GM18508 (cell line): ENCODE data around the gene CNBP.
"Not testable (repeated sequence)": the region's sequence is repeated elsewhere in the genome, so short reads cannot be mapped to it uniquely, and the experiment has no call there.

ENCODE experiments used
- ATAC-seq: cut with Tn5 transposase; IDR thresholded peaks from one replicate; pipeline ENCODE4 v1.9.1; 2021; ENCODE audit warnings: moderate number of reproducible peaks; ENCODE audit not compliant: insufficient read depth, unreplicated experiment

Gene CNBP

DNA sequence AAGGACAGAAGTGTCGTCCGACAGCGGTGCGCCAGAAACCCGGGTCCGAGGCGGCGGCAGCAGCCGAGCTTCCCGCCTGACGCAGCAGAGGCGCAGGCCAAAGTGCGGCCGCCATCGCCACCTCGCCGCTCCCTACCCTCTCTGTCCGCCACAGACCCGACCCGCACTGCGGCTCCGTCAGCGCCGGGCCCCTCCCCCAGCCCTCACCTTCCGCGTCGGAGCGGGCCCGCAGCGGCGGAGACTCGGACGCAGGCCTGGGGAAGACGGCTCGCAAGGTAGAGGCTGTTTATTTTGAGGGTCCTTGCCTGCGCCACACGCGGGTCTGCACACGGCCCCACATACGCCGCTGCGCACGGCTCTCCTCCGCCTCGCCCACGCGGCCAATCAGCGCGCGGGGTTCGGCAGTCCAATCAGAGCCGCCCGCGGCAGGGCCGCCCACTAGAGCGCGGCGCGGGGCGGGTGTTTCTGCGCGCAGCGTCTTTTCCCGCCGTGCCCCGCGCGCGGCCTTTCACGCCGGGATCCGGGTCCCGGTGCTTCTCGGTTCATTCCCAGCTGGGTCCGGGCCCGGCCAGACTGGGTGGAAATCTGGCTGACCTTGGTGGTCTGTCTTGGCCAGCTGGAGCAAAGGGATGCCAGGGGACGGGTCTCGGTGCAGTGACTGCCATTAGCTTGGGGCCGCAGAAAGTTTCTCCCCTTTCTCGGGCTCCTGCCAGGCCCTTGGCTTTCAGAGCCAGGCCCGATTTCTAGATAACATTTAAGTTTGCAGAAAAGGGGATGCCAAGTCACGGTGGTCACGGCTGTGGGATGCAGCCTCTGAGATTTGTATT is at the start of gene CNBP:
TSS of gene CNBP (minus strand) at position 328 of the 827 bp plus-strand sequence. CDS start 12,139 bp downstream, outside the sequence.
- ATAC-seq = peak; percentile 54

DNA sequence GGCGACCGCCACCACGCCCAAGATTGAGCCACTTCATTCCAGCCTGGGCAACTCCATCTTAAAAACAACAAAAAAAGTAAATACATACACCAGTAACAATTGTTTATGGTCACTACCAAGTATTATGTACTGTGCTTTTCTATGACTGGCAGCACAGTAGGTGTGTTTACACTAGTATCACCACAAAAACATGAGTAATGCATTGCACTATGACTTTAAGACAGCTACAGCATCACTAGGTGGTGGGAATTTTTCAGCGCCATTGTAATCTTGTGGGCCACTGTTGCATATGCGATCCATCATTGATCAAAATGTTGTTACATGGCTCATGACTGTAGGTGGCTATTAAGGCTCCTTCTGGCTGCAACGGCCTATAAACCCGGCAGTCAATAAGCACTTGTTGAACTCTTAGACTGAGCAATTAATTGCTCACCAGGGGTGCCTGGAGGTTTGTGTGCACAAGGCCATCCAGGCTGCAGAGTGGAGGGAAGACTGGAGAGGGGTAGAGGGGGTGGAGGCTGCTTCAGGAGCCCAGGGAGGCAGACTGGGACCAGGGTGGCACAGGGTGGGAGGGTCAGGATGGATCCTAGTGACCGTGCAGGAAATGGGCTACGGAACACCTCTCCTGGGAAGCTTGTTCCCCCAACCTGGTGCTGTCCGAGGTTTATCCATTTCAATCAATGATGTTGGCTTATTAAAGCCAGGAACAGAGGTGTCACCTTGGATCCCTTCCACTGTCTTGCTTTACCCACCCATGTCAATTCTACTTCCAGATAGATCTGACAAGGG is 47.8 kb upstream of the CNBP start:
- ATAC-seq = no peak

DNA sequence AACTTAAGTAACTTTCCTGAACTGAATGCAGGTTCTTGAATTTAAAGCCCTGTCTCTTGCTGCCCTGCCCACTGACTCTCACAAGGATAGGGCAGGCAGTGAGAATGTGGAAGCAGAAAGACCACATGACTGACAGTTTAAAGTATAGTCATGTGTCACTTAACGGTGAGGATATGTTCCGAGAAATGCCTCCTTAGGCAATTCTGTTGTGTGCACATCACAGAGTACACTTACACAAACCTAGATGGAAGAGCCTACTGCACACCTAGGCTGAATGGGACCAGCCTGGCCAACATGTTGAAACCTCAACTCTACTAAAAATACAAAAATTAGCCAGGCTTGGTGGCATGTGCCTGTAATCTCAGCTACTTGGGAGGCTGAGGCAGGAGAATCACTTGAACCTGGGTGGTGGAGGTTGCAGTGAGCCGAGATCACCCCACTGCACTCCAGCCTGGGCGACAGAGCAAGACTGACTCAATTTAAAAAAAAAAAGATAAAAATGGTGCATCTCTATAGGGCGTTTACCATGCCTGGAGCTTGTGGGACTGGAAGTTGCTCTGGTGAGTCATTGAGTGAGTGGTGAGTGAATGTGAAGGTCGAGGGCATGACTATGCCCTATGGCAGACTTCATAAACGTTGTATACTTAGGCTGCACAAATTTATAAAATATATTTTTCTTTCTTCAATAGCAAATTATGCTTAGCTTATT is 46.8 kb upstream of the CNBP start:
- ATAC-seq = no peak

DNA sequence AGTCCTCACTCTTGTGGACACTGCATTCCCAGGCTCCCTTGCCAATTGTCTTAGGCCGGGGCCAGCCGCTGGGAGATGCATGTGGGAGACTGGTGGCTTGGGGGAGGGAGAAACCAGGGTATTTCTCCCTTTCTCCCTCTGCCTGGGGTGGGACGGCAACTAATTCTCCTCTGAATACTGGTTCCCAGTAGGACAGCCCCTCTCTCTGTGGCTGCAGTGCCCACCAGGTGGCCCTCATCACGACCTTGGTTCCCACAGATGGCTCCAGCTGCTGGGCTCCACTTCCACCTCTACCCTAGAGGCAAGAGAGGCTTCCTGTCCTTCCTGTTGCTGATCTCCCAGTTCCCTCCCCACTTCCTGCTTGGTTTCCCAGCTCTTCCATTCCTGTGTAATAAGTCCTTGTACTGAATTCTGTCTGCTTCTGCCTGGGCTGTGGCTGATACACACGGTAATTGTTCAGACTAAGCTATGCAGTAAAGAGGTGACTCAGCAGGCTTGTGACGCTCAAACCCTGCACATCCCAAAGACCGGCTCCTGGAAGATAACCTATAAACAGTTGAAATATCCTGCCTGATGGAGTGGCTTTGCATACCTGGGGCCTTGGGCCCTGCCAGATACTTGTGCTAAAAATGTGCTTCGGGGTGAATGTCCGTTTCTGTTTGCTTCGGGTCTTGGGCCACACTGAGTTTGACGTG is 45.3 kb upstream of the CNBP start:
- ATAC-seq = no peak

DNA sequence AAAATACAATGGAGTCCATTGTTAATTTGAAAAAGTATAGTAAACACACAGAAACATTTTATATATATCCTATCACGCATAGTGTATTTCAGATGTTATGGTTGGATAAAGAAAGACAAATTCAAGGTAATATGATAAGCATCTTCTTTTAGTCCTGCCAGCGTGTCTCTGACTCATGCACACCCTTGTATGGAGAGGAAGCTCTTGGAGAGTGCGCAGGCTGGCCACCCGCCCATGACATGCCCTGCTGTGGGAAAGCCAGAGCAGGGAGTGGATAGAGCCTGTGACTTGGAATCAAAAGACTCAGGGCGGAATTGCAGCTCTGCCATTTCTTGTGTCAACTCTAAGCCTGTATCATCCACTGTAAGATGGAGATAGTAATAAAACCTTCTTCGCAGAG is 42.7 kb upstream of the CNBP start:
- ATAC-seq = no peak

DNA sequence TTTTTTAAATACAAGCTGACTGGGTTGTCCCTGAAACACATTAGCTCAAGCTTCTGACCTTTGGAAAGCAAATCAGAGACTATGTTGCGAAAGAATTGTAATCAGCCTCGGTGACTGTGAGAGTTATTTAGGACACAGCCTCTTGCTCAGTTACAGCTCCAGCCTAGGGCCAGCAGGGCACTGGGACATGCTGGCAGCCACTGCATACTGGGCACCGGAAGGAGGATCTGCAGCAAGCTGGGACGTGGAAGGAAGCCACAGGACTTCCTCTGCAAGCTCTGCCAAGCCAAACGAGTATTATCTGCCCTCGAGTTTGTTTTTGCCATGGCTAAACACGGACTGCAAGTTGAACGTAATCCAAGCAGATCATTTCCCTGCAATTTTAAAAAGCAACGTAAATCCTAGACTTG is 41.3 kb upstream of the CNBP start:
- ATAC-seq = no peak

DNA sequence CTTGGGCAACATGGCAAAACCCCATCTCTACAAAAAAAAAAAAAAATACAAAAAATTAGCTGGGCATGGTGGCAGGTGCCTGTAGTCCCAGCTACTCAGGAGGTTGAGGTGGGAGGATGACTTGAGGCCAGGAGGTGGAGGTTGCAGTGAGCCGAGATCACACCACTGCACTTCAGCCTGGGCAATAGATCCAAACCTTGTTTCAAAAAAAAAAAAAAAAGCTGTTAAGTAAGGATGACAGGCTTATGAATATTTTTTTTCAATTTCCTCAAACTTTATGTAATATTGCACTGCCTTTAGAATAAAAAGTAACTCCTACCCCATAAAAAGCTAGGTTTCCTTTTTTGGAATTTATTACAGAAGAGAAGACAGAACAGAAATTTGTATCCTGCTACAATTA is 40.7 kb upstream of the CNBP start:
- not testable (repeated sequence) for ATAC-seq

DNA sequence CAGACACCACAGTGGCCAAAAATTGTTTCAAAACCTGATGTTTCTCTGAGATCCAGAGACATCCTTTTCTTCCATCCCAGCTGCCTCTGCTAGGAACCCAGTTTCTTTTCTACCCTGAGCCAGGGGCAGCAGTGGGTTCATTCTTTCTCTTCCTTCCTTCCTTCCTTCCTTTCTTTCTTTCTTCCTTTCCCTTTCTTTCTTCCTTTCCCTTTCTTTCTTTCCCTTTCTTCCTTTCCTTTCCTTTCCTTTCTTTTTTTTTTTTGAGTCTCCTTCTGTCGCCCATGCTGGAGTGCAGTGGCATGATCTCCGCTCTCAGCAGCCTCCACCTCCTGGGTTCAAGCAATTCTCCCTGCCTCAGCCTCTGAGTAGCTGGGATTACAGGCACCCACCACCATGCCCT is 35.0 kb upstream of the CNBP start:
- ATAC-seq = no peak

DNA sequence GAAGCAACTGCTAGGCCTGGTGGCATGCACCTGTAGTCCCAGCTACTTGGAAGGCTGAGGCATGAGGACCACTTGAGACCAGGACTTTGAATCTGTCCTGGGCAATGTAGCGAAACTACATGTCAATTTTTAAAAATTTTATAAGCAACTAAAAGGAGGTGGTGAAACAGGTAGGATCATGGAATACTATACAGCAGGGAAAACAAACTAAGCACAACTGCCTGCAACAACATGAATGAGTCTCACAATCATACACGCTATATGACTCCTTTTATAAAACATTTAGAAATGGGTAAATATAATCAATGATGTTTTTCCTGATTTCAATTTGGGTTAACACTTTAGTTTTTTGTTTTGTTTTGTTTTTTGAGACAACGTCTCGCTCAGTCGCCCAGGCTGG is 29.5 kb upstream of the CNBP start:
- ATAC-seq = no peak

DNA sequence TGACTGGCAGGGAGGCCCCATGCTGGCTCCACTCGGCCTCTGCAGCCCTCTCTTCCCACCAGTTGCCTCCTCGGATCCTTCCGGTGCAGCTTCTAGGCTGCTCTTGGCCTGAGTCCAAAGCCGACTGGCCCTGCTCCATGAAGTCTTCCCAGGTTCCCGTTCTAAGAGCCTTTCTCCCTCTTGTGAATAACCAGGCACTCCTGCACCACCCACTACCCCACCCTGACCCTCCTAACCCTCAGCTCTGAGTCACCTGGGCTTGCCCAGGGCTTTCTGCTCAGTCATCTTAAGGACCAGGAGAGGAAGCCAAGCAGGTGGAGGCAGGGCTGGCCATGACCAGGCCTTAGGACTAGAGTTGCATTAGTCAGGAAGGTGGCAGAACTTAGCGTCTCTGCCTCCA is 28.1 kb upstream of the CNBP start:
- no peak for ATAC-seq

DNA sequence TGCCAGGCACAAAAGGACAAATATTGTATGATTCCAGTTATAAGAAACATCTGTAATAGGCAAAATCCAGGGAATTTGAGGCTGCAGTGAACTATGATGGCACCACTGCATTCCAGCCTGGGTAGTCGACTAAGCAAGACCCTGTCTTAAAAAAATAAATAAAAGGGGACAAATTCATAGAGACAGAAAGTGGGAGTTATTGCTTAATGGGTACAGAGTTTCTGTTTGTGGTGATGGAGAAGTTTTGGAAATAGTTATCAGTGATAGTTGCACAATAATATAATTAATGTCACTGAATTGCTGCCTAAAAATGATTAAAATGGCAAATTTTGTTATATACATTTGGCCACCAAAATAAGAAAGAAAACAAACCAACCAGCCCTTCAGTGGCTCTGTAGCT is 27.6 kb upstream of the CNBP start:
- no peak for ATAC-seq

DNA sequence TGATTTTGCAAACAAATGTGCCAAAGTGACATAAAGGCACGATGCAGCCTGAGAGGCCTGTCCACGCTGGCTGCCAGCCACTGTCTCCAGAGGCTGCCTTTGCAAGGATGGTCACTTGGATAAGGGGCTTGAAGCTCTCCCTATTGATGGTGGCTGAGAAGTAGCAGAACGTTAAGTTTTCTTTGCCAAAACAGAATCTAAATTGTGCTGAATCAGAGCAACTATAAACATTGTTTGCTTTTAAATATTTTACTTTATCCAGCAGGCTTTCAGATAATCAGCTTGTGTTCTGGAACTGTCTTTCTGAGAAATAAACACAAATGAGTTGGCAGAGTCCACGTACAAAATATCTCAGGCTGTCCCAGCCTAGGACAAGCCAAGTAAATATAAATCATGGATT is 23.8 kb upstream of the CNBP start:
- no peak for ATAC-seq

DNA sequence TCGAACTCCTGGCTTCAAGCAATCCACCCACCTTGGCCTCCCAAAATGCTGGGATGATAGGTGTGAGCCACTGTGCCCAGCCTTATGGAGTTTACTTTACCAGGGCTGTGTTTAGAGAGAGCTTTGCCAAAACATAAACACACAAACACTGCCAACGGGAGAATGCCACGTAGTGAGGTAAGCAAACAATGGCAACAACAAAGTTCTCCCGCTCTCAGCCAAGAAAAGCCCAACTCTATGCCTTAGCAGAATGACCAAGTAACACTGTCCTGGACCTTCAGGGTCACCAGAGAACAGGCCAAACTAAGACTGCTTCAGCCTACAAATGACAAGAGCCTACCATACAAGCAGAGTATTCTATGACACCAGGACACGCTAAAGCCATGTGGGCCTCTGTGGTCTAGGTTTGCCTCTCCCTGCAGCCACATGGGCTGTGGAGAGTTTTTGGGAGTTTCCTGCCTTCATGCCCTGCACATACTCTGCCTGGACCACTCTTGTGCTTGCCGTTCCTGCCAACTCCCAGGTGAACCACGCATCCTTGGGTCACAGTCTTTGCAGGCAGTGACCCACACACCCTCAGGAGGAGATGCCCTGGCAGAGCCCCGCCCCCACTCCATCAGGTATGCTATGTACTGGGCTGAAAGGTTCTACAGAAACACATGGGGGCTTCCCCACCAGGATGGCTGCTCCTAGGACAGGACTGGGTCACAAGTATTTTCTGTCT is 21.6 kb upstream of the CNBP start:
- no peak for ATAC-seq

DNA sequence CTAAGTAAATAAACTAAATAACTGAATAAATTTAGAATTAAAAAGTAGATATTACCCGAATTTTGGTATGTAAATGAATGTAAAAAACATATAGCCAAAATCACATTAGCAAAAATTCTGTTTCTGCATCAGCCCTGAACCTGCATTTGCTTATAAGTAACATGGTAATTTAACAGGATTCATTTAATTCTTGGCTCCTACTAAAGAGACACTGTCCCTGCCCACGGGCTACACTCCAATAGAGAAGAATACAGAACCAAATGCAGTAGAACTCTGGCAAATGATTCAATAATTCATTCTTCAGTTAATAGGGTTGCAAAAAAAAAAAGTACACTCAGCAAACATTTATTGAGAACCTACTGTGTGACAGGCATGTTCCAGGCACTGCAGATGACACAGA is 20.8 kb upstream of the CNBP start:
- no peak for ATAC-seq

DNA sequence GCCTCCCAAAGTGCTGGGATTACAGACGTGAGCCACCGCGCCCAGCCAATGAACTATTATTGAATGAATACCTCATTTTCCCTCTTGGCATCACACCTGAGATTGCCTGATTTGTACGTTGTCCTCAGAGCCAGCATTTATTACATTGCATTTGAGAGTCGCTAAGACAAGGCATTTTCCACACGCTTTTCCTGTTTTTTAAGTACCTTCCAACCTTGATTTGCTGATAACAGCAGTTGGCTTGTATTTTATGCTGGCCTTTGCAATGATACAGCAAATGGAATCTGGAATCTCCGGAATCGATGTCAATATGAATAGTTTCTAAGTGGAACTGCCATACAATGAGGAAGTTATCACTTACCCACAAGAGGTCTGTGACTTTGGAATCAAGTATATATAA is 15.7 kb upstream of the CNBP start:
- no peak for ATAC-seq

DNA sequence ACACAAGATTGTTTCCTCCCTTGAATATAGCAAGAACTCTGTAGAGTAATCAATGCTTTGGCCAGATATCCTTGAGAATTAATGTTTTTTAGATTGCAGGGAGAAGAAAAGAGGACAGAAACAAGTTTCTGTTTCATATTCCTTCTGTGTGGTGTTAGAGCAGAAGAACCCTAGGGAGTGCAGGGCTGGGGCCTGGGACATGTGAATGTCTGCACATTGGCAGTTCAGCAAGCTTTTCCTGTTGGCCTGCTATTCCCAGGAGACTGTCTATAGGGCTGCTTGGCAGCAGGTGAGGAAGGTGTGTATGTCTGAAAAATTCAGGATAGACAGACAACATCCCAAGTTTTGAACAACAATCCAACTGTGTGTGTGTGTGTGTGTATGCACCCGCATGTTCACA is 13.6 kb upstream of the CNBP start:
- no peak for ATAC-seq

DNA sequence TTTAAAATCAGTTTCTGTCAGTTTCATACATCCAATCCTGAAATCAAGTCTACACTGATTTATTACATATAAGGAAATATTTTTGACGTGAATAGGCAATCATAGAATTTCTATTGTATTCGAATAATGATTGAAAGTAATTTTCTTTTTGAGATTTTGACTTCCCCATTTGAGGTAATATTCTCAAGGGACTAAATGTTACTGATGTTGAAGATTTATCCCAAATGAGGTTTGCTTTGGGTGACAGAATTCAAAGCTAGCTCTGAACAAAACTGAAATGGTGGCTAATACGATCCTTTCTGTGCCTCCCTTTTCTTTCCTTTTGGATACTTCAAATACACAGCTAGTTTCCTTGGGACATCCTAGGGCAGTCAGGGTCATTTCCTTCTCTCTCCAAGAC is 12.9 kb upstream of the CNBP start:
- no peak for ATAC-seq

DNA sequence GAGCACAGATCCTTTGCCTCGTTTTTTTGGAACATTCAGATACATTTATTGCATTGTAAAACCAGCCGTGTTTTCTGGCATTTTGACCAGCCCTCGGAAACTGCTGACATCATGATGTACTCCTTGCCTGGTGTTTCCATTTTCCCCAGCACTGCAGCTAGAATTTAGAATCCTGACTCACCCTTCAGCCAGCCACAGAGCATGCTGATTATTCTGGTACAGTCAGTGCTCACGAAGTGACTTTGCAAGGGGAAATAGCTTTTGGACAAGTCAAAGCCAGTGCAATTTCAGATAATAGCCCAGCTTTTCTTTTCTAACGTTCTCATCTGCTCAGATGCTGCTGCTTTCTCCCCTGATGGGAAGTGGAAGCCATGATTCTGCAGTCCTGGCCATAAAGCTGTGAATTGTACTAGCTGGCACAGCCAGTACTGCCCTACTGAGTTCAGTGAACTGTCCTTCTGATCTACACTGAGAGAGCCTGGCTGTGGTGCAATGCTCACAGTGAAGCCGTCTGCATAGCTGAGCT is 12.1 kb upstream of the CNBP start:
- ATAC-seq = no peak

DNA sequence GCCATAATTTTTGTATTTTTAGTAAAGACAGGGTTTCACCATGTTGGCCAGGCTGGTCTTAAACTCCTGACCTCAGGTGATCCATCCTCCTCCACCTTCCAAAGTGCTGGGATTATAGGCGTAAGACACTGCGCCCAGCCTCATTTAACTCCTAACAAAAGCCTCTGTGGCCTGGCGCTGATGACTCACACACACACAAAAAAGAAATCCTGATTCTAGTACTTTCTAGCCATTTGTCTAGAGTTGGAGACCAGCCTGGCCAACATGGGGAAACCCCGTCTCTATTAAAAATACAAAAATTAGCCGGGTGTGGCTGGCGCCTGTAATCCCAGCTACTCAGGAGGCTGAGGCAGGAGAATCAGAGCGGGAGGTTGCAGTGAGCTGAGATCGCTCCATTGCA is 6.1 kb upstream of the CNBP start:
- ATAC-seq = not testable (repeated sequence)

DNA sequence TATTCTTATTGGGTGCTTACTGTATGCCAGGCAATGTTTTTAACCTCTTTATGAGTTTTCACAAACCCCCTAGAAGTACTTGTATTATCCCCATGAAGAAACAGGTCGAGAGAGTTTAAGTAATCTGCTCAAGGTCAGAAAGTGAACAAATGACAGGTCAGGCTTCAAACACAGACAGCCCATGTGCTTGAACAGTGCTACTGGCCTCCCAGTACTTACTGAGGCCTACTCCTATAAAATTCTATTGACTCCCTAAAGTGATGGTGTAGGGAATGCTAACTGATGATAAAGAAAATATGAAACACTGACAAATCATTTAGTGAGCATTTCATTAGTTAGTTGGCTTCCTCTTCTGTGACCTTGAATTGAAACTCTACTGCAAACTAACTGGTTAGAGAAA is 4.2 kb upstream of the CNBP start:
- no peak for ATAC-seq
